Measurements from ENCODE around the gene CAMK2G.

The CAMK2G gene

DNA sequence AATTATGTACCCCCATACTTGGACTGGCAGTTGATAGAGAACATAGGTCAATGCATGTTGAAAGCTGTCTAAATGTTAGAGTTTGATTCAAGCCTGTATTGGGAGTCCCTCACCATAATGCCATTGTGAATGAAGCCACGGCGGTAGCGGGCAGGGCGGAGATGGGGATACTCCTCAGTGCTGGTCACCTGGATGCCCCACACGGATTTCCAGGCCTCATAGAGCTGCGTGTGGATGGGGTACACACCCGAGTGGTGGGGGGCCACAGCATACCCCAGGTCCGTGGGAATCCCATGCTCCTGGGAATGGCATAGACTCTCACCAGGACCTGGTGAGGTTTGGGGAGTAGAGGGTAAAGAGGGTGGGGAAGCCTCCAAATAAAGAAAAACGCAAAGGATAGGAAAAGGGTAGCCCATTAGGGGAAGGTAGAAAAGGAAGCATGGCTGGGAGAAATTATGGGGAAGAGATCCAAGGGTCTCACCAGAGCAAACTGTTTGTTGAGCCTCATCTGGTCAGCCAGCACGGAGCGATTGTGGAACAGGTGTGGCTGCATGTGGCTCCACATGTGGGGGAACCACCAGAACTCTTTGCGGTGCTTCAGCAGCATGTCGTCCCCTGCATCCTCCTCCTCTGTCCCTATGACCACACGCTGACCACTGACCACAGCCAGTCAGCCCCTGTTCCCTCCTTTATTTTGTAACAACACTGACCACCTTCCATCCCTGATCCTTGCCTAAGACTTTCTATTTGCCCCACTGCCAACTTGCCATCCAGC lies 68.0 kb downstream of the CAMK2G start:
- H3K4me1 ChIP-seq (ENCODE audit: control insufficient read depth in 1 of 2, insufficient read depth in 2 of 2, low read length in 2 of 2), result peaks cover 3 to 27% of the 10 kb centered on the region in 2 donors
- H3K27me3 ChIP-seq (ENCODE audit: low read depth, low read length), result no peaks in the 10 kb centered on the region
- peaks cover 55 to 59% of the 10 kb centered on the region in 2 donors for H3K36me3 ChIP-seq (ENCODE audit: control insufficient read depth in 1 of 2, insufficient read depth in 2 of 2, low read length in 2 of 2)
- H3K9me3 ChIP-seq (ENCODE audit: control insufficient read depth in 1 of 2, low read length in 2 of 2), result no peaks in the 10 kb centered on the region
- no peak overlapping the region for H3K4me3 ChIP-seq (ENCODE audit: low read depth in 1 of 2, low read length in 2 of 2)
- no peak overlapping the region for H3K27ac ChIP-seq (ENCODE audit: low read length)

DNA sequence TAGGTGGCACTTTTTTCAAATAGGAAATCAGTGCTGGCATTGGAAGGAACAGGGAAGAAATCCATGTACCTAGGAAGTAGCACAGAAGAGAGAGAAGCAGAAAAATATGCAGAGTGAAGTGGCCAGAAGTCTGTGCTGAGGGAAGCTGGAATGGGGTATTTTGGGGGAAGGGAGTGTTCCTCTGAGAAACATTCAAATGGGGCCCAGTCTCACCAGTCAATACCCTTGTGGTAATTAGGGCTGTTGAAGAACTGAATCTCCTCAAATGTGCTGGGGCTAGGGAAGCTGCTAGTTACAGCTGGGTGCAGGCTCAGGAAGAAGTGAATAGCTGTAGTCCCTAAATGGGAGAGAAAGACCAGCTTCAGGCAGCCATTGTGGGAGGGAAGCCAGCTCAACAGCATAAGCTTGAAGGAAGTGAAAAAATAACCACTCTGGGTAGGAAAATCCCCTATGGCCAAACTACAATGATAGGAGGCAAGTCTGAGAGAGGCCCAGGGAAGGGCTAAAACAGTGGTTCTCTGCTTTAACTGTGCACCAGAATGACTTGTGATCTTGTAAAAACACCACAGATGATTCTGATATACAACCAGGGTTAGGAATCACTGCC lies 70.6 kb downstream of the CAMK2G start:
- Histone ChIP-seq H3K9me3 (ENCODE audit: control insufficient read depth in 1 of 2, low read length in 2 of 2) (no peaks in the 10 kb centered on the region), H3K27me3 (ENCODE audit: low read depth, low read length) (no peaks in the 10 kb centered on the region), H3K4me1 (ENCODE audit: control insufficient read depth in 1 of 2, insufficient read depth in 2 of 2, low read length in 2 of 2) (peaks cover 0 to 12% of the 10 kb centered on the region in 2 donors), H3K27ac (ENCODE audit: low read length) (no peak overlapping the region), H3K4me3 (ENCODE audit: low read depth in 1 of 2, low read length in 2 of 2) (no peak overlapping the region), H3K36me3 (ENCODE audit: control insufficient read depth in 1 of 2, insufficient read depth in 2 of 2, low read length in 2 of 2) (peaks cover 67 to 81% of the 10 kb centered on the region in 2 donors)

DNA sequence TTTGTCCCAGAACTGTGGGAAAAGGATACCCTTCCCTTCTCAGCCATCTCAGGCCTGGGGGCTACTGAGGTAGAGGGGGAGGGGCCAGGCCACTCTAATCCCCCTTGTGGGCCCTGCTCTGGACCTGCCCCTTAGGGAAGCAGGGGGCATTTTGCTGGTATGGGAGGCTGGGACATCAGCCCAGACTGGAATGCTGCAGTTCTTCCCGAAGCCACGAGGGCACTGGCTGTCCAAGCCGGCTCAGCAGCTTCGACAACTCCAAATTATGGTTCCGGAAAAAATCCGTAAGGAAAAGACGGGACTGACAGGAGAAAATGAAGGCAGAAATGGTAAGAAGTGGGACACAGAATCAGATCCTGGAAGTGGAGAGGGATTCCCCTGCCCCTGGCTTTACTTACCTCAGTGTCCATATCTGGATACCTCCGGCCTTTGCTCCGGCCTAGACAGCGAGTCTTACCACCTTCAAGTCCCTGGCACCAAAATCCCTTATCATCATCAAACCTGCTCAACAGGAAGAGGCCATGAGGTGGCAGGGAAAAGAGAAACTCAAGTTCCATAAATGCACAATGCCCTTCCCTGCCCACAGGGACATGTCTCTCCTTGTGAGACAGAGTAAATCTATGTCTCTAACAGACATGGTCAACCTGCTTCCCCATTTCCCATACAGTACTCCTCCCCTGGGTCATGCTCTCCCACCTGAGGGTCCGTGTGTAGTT lies 71.9 kb downstream of the CAMK2G start:
- H3K9me3 ChIP-seq (ENCODE audit: control insufficient read depth in 1 of 2, low read length in 2 of 2), result no peaks in the 10 kb centered on the region
- no peak overlapping the region for H3K4me3 ChIP-seq (ENCODE audit: low read depth in 1 of 2, low read length in 2 of 2)
- H3K4me1 ChIP-seq (ENCODE audit: control insufficient read depth in 1 of 2, insufficient read depth in 2 of 2, low read length in 2 of 2), result peaks cover 0 to 9% of the 10 kb centered on the region in 2 donors
- H3K27ac ChIP-seq (ENCODE audit: low read length), result no peak overlapping the region
- H3K36me3 ChIP-seq (ENCODE audit: control insufficient read depth in 1 of 2, insufficient read depth in 2 of 2, low read length in 2 of 2), result peaks cover 70 to 84% of the 10 kb centered on the region in 2 donors
- no peaks in the 10 kb centered on the region for H3K27me3 ChIP-seq (ENCODE audit: low read depth, low read length)

DNA sequence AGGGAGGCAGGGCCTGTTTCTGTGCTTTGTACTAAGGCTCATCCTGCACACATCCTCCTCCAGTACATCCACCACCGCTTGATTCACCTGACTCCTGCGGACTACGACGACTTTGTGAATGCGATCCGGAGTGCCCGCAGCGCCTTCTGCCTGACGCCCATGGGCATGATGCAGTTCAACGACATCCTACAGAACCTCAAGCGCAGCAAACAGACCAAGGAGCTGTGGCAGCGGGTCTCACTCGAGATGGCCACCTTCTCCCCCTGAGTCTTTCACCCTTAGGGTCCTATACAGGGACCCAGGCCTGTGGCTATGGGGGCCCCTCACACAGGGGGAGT lies 73.1 kb downstream of the CAMK2G start:
- Histone ChIP-seq H3K4me3 (ENCODE audit: low read depth in 1 of 2, low read length in 2 of 2) (no peak overlapping the region), H3K27me3 (ENCODE audit: low read depth, low read length) (no peaks in the 10 kb centered on the region), H3K4me1 (ENCODE audit: control insufficient read depth in 1 of 2, insufficient read depth in 2 of 2, low read length in 2 of 2) (no peaks in the 10 kb centered on the region), H3K36me3 (ENCODE audit: control insufficient read depth in 1 of 2, insufficient read depth in 2 of 2, low read length in 2 of 2) (peaks cover 73 to 83% of the 10 kb centered on the region in 2 donors), H3K9me3 (ENCODE audit: control insufficient read depth in 1 of 2, low read length in 2 of 2) (no peaks in the 10 kb centered on the region), H3K27ac (ENCODE audit: low read length) (no peak overlapping the region)

DNA sequence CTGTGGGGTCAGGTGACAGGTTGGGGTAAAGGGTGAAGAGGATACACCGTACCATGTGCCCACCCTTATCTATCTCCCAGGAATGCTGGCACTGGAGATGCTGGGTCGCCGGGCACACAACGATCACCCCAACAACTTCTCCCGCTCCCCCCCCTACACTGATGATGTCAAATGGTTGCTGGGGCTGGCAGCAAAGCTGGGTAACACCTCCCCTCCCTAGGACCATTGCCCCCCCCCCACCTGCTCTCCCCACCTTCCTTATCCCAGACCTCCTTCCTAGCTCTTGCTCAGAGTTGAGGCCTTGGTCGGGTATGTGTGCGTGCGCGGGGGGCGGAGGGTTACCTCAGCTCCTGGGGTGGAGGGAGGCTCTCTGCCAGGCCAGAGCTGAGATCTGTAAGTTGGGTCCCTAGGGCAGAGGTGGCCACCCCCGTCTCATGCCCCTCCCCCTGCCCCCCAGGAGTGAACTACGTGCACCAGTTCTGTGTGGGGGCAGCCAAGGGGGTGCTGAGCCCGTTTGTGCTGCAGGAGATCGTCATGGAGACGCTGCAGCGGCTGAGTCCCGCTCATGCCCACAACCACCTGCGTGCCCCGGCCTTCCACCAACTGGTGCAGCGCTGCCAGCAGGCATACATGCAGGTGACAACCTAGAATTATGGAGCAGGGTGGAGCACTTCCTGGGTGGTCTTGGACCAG lies 73.6 kb downstream of the CAMK2G start:
- Histone ChIP-seq H3K9me3 (ENCODE audit: control insufficient read depth in 1 of 2, low read length in 2 of 2) (no peaks in the 10 kb centered on the region), H3K4me3 (ENCODE audit: low read depth in 1 of 2, low read length in 2 of 2) (no peak overlapping the region), H3K4me1 (ENCODE audit: control insufficient read depth in 1 of 2, insufficient read depth in 2 of 2, low read length in 2 of 2) (no peaks in the 10 kb centered on the region), H3K27me3 (ENCODE audit: low read depth, low read length) (no peaks in the 10 kb centered on the region), H3K27ac (ENCODE audit: low read length) (no peak overlapping the region), H3K36me3 (ENCODE audit: control insufficient read depth in 1 of 2, insufficient read depth in 2 of 2, low read length in 2 of 2) (peaks cover 68 to 79% of the 10 kb centered on the region in 2 donors)

DNA sequence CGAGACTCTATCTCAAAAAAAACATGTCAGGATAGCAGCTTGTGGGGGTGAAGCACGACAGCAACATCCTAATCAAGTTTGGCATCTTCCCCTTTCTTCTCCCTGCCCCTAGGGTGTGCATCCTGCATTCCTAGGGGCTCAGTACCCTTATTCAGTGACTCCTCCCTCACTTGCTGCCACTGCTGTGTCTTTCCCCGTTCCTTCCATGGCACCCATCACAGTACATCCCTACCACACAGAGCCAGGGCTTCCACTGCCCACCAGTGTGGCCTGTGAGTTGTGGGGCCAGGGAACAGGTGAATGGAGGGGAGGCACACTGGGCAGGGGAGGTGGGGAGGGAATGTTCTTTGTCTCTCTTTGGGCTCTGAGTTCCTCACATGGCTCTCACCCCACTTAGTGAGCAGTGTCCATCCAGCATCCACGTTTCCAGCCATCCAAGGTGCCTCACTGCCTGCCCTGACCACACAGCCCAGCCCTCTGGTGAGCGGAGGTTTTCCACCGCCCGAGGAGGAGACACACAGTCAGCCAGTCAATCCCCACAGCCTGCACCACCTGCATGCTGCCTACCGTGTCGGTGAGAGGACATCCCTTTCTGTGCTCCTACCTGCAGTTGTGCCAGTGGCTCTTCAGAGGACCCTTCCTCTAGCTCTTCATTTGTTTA lies 74.3 kb downstream of the CAMK2G start:
- Histone ChIP-seq H3K4me3 (ENCODE audit: low read depth in 1 of 2, low read length in 2 of 2) (no peak overlapping the region), H3K27me3 (ENCODE audit: low read depth, low read length) (no peaks in the 10 kb centered on the region), H3K36me3 (ENCODE audit: control insufficient read depth in 1 of 2, insufficient read depth in 2 of 2, low read length in 2 of 2) (peaks cover 70 to 80% of the 10 kb centered on the region in 2 donors), H3K9me3 (ENCODE audit: control insufficient read depth in 1 of 2, low read length in 2 of 2) (no peaks in the 10 kb centered on the region), H3K4me1 (ENCODE audit: control insufficient read depth in 1 of 2, insufficient read depth in 2 of 2, low read length in 2 of 2) (no peaks in the 10 kb centered on the region), H3K27ac (ENCODE audit: low read length) (no peak overlapping the region)

DNA sequence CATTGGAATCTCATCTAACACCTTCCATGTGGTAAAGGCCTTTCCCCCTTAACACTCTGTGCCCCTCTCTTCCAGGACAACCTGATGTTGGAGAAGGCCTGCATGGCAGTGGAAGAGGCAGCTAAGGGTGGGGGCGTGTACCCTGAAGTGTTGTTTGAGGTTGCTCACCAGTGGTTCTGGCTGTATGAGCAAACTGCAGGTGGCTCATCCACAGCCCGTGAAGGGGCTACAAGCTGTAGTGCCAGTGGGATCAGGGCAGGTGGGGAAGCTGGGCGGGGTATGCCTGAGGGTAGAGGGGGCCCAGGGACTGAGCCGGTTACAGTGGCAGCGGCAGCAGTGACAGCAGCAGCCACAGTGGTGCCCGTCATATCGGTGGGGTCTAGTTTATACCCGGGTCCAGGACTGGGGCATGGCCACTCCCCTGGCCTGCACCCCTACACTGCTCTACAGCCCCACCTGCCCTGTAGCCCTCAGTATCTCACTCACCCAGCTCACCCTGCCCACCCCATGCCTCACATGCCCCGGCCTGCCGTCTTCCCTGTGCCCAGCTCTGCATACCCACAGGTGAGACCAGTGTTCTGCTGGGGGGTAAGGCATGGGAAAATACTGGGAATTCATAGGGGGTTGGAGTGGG lies 75.3 kb downstream of the CAMK2G start:
- Histone ChIP-seq H3K27me3 (ENCODE audit: low read depth, low read length) (no peaks in the 10 kb centered on the region), H3K4me1 (ENCODE audit: control insufficient read depth in 1 of 2, insufficient read depth in 2 of 2, low read length in 2 of 2) (no peaks in the 10 kb centered on the region), H3K36me3 (ENCODE audit: control insufficient read depth in 1 of 2, insufficient read depth in 2 of 2, low read length in 2 of 2) (peaks cover 76 to 89% of the 10 kb centered on the region in 2 donors), H3K9me3 (ENCODE audit: control insufficient read depth in 1 of 2, low read length in 2 of 2) (no peaks in the 10 kb centered on the region), H3K27ac (ENCODE audit: low read length) (no peak overlapping the region), H3K4me3 (ENCODE audit: low read depth in 1 of 2, low read length in 2 of 2) (no peak overlapping the region)

DNA sequence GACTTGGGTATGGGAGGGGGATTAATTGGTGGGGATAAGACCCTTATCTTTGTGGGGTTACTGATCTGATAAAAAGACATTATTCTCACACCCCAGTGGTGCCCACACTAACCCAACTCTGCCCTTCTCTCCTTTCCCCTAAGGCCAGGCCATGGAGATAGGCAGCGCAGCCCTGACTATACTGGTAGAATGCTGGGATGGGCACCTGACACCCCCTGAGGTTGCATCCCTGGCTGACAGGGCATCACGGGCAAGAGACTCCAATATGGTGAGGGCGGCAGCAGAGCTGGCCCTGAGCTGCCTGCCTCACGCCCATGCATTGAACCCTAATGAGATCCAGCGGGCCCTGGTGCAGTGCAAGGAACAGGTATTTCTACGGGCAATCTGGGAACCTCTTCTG lies 76.3 kb downstream of the CAMK2G start:
- no peaks in the 10 kb centered on the region for H3K4me1 ChIP-seq (ENCODE audit: control insufficient read depth in 1 of 2, insufficient read depth in 2 of 2, low read length in 2 of 2)
- H3K27ac ChIP-seq (ENCODE audit: low read length), result no peak overlapping the region
- no peaks in the 10 kb centered on the region for H3K27me3 ChIP-seq (ENCODE audit: low read depth, low read length)
- H3K9me3 ChIP-seq (ENCODE audit: control insufficient read depth in 1 of 2, low read length in 2 of 2), result no peaks in the 10 kb centered on the region
- no peak overlapping the region for H3K4me3 ChIP-seq (ENCODE audit: low read depth in 1 of 2, low read length in 2 of 2)
- peaks cover 76 to 91% of the 10 kb centered on the region in 2 donors for H3K36me3 ChIP-seq (ENCODE audit: control insufficient read depth in 1 of 2, insufficient read depth in 2 of 2, low read length in 2 of 2)

DNA sequence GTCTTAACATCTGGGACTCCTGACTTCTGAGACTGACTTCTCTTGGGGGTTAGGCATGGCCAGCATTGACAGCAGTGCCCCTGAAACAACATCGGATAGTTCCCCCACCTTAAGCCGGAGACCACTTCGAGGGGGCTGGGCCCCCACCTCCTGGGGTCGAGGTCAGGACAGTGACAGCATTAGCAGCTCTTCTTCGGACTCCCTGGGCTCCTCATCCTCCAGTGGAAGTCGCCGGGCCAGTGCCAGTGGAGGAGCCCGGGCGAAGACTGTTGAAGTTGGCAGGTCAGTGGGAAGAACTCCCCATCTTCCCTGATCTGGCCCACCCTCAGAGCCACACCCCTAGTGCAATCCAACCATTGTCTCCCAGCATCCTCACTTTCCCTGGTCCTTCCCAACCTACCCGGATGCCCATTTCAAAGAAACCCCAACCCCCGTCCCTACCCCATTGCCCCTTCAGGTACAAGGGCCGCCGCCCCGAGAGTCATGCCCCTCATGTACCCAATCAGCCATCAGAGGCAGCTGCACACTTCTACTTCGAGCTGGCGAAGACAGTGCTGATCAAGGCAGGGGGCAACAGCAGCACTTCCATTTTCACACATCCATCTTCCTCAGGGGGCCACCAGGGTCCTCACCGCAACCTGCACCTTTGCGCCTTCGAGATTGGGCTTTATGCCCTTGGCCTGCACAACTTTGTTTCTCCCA lies 76.9 kb downstream of the CAMK2G start:
- Histone ChIP-seq H3K4me3 (ENCODE audit: low read depth in 1 of 2, low read length in 2 of 2) (no peak overlapping the region), H3K9me3 (ENCODE audit: control insufficient read depth in 1 of 2, low read length in 2 of 2) (no peaks in the 10 kb centered on the region), H3K4me1 (ENCODE audit: control insufficient read depth in 1 of 2, insufficient read depth in 2 of 2, low read length in 2 of 2) (no peaks in the 10 kb centered on the region), H3K27ac (ENCODE audit: low read length) (no peak overlapping the region), H3K36me3 (ENCODE audit: control insufficient read depth in 1 of 2, insufficient read depth in 2 of 2, low read length in 2 of 2) (peaks cover 76 to 91% of the 10 kb centered on the region in 2 donors), H3K27me3 (ENCODE audit: low read depth, low read length) (no peaks in the 10 kb centered on the region)

DNA sequence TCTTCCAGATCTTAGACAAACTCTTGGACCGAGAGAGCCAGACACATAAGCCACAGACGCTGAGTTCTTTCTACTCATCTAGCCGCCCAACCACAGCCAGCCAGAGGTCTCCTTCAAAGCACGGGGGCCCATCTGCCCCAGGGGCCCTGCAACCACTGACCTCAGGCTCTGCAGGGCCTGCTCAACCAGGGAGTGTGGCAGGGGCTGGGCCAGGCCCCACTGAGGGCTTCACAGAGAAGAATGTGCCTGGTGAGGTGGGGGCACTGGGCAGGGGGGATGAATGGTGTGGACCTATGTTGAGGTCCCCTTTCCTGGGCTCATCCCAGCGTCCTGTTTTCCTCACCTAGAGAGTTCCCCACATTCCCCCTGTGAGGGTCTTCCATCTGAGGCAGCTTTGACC lies 77.6 kb downstream of the CAMK2G start:
- Histone ChIP-seq H3K27me3 (ENCODE audit: low read depth, low read length) (no peaks in the 10 kb centered on the region), H3K27ac (ENCODE audit: low read length) (no peak overlapping the region), H3K36me3 (ENCODE audit: control insufficient read depth in 1 of 2, insufficient read depth in 2 of 2, low read length in 2 of 2) (peaks cover 76 to 91% of the 10 kb centered on the region in 2 donors), H3K9me3 (ENCODE audit: control insufficient read depth in 1 of 2, low read length in 2 of 2) (no peaks in the 10 kb centered on the region), H3K4me3 (ENCODE audit: low read depth in 1 of 2, low read length in 2 of 2) (no peak overlapping the region), H3K4me1 (ENCODE audit: control insufficient read depth in 1 of 2, insufficient read depth in 2 of 2, low read length in 2 of 2) (no peaks in the 10 kb centered on the region)

Measured in muscle layer of duodenum (tissue), 2 donors.